ENCODE measurements around the gene MKNK1. TPM values are rescaled to one million over a fixed set of nuclear protein-coding genes. Genes with fewer than 3 reads are reported as not detected.

MKNK1 gene
- total RNA-seq, 2 experiments from 2014 or later: 27.1 to 29.6 TPM

- Histone ChIP-seq H3K27ac (ENCODE audit: low read depth in 1 of 2, low read length in 2 of 2) (no peak overlapping the region), H3K27me3 (ENCODE audit: control insufficient read depth in 1 of 2, insufficient read depth in 2 of 2, low read length in 2 of 2) (peaks cover 39 to 50% of the 10 kb centered on the region in 2 experiments), H3K9me3 (ENCODE audit: control insufficient read depth in 1 of 2, insufficient read depth in 1 of 2, low read length in 2 of 2) (peaks cover 0 to 5% of the 10 kb centered on the region in 2 experiments), H3K4me1 (ENCODE audit: insufficient read depth, low read length) (peaks cover 13% of the 10 kb centered on the region), H3K36me3 (ENCODE audit: insufficient read depth, low read length) (no peaks in the 10 kb centered on the region), H3K4me3 (ENCODE audit: low read length) (no peak overlapping the region)
- ChIA-PET CTCF (no interaction called here), POLR2A (no interaction called here)
- peaks cover 68% of the 10 kb centered on the region for H3K27me3 Mint-ChIP-seq
- H3K27ac Mint-ChIP-seq: no peak overlapping the region
- H3K4me1 Mint-ChIP-seq (ENCODE audit: low read depth): no peaks in the 10 kb centered on the region
- ATAC-seq (ENCODE audit: poor library complexity) (no peak), DNase-seq (no peak)
- H3K9me3 Mint-ChIP-seq: no peaks in the 10 kb centered on the region
- H3K36me3 Mint-ChIP-seq (ENCODE audit: low read depth): no peaks in the 10 kb centered on the region
- TF ChIP-seq CTCF (IDR thresholded peaks at IDR 0.05): no peak
- no peak overlapping the region for H3K4me3 Mint-ChIP-seq
- intact Hi-C loops (cut with DNase I, micrococcal nuclease): no loop called here
Measured at GRCh38 chr1:46543761-46544560, 60.1 kb downstream of the MKNK1 start.

GRCh38 chr1:46543382-46543760, 60.7 kb downstream of the MKNK1 start:
- ChIA-PET CTCF (no interaction called here), POLR2A (no interaction called here)
- Histone ChIP-seq H3K36me3 (ENCODE audit: insufficient read depth, low read length) (no peaks in the 10 kb centered on the region), H3K9me3 (ENCODE audit: control insufficient read depth in 1 of 2, insufficient read depth in 1 of 2, low read length in 2 of 2) (peaks cover 0 to 5% of the 10 kb centered on the region in 2 experiments), H3K4me1 (ENCODE audit: insufficient read depth, low read length) (peaks cover 12% of the 10 kb centered on the region), H3K27me3 (ENCODE audit: control insufficient read depth in 1 of 2, insufficient read depth in 2 of 2, low read length in 2 of 2) (peaks cover 42 to 53% of the 10 kb centered on the region in 2 experiments), H3K4me3 (ENCODE audit: low read length) (no peak overlapping the region), H3K27ac (ENCODE audit: low read depth in 1 of 2, low read length in 2 of 2) (no peak overlapping the region)
- intact Hi-C loops (cut with DNase I, micrococcal nuclease): no loop called here
- no peaks in the 10 kb centered on the region for H3K9me3 Mint-ChIP-seq
- H3K4me1 Mint-ChIP-seq (ENCODE audit: low read depth): no peaks in the 10 kb centered on the region
- no peak overlapping the region for H3K4me3 Mint-ChIP-seq
- DNase-seq (no peak), ATAC-seq (ENCODE audit: poor library complexity) (no peak)
- H3K27ac Mint-ChIP-seq: no peak overlapping the region
- no peak for TF ChIP-seq CTCF (IDR thresholded peaks at IDR 0.05)
- no peaks in the 10 kb centered on the region for H3K36me3 Mint-ChIP-seq (ENCODE audit: low read depth)
- H3K27me3 Mint-ChIP-seq: peaks cover 71% of the 10 kb centered on the region

- intact Hi-C loops (cut with DNase I, micrococcal nuclease): loop anchor here in 1 of 2 experiments (10.0 kb wide), 1 partner anchor 65 kb away; the partner anchor contains the start of gene MKNK1
- Mint-ChIP-seq H3K4me3 (no peak overlapping the region), H3K4me1 (ENCODE audit: low read depth) (no peaks in the 10 kb centered on the region), H3K9me3 (no peaks in the 10 kb centered on the region), H3K27ac (no peak overlapping the region), H3K36me3 (ENCODE audit: low read depth) (no peaks in the 10 kb centered on the region), H3K27me3 (peaks cover 59% of the 10 kb centered on the region)
- Histone ChIP-seq H3K36me3 (ENCODE audit: insufficient read depth, low read length) (no peaks in the 10 kb centered on the region), H3K27ac (ENCODE audit: low read depth in 1 of 2, low read length in 2 of 2) (no peak overlapping the region), H3K9me3 (ENCODE audit: control insufficient read depth in 1 of 2, insufficient read depth in 1 of 2, low read length in 2 of 2) (peaks cover 0 to 5% of the 10 kb centered on the region in 2 experiments), H3K4me3 (ENCODE audit: low read length) (no peak overlapping the region), H3K27me3 (ENCODE audit: control insufficient read depth in 1 of 2, insufficient read depth in 2 of 2, low read length in 2 of 2) (peaks cover 19 to 32% of the 10 kb centered on the region in 2 experiments), H3K4me1 (ENCODE audit: insufficient read depth, low read length) (peaks cover 5% of the 10 kb centered on the region)
- ChIA-PET CTCF (no interaction called here), POLR2A (no interaction called here)
- ATAC-seq (ENCODE audit: poor library complexity) (no peak), DNase-seq (no peak)
- TF ChIP-seq CTCF (IDR thresholded peaks at IDR 0.05): no peak
Measured at GRCh38 chr1:46539972-46540371, 64.1 kb downstream of the MKNK1 start.

Measured in CD4-positive, alpha-beta T cell (primary cell).